CD4-positive, alpha-beta T cell treated with Interleukin-4 for 4 hours (primary cell): ENCODE measurements around the gene HAPLN3.

Experiments used
- DNase-seq: peaks from one replicate; pipeline ENCODE4 v3.0.0-alpha.2; 2020

Gene HAPLN3

DNA sequence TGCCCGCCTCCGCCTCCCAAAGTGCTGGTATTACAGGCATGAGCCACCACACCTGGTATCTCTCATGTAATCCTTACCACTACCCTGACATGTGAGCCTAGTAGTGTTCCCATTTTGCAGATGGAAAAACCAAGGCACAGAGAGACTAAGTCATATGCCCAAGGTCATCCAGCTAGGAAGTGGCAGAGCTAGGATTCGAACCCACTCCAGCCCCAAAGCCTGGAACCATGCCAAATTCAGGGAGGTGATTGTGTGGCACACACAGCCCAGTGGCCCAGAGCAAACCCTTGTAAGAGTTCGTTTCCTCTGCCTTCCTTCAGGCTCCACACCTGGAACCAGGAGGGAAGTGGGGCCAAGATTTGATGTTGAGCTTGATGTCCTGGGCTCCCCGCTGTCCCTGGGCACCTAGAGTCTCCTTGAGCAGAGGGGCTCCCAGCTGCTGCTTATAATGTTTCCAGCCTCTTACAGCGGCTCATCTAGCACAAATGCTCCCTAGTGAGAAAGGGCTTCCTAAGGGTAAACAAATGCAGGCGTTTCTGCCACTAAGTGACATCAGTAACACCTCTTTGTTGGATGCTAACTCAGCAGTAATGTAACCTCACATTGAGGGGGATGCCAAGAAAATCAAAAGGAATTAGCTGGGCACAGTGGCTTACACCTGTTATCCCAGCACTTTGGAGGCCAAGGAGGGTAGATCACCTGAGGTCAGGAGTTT is 3.6 kb downstream of the HAPLN3 start:
- no peak for DNase-seq

DNA sequence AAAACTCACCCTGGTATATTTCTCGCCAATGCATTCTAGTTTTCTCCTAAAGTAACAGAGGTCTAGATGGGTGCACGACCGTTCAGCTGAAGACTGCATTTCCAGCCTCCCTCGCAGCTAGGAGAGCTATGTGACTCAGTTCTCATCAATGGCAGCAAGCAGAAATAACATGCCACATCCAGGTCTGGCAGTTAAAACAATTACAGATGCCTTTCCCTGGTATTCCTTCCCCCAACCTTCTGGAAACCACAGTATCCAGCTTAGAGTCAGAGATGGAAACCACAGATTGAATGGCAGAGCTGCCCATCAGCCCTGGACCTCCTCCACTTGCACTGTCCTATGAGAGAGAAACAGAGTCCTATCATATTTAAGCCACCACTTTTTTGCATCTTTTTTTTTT is 4.8 kb downstream of the HAPLN3 start:
- no peak for DNase-seq

DNA sequence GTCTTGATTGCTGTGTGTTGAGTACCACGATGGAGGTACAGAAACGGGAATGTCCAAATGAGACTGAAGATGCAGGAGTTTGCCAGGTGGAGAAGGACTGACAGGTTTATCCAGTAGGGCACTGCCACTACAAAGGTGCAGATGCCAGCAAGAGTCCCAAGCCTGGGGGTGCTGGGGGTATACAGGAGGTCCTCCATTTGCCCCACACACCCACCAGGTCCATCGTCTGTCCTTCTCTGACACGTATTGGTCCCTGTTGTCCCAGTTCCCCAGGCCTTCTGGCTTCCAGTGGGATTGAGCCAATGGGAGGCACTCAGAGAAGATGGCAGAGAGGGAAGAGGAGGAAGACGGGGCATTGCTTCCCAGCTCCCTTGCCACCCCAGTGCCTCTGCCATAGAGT is 6.6 kb downstream of the HAPLN3 start:
- no peak for DNase-seq

DNA sequence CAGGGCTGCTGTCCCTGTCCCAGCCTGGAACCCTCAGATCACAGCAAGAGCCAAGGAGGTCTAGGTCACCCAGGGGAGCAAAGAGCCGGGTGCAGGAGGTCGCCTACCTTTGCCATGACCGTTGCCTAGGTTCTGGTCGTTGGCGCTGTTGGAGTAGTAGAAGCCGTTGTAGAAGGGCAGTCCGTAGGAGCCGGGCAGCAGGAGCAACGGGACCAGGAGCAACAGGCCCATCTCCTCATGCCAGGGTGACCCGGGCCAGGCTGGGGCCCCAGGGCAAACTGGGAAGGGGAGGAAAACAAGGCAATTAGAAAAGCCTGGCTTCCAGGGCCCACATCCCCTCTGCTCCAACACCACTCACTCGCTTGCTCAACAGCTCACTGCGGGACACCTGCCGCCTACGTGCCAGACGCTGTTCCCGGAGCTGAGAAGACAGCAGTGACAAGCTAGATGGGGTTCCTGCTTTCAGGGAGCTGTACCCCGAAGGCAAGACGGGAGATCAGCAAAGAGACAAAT is 8.2 kb downstream of the HAPLN3 start:
- no peak for DNase-seq

DNA sequence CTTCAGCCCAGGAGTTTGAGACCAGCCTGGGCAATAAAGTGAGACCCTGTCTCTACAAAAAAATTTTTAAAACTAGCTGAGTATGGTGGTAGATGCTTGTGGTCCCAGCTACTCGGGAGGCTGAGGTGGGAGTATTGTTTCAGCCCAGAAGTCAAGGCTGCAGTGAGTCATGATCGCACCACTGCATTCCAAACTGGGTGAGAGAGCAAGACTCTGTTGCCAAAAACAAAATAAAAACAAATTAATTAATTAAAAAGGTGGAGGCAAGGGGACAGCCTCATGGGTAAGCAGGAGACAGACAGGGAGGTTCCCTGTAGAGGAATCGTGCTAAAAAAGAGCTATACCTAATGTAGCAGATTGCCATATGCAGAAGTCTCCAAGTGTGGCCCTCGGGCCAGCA is 12.6 kb downstream of the HAPLN3 start:
- no peak for DNase-seq

DNA sequence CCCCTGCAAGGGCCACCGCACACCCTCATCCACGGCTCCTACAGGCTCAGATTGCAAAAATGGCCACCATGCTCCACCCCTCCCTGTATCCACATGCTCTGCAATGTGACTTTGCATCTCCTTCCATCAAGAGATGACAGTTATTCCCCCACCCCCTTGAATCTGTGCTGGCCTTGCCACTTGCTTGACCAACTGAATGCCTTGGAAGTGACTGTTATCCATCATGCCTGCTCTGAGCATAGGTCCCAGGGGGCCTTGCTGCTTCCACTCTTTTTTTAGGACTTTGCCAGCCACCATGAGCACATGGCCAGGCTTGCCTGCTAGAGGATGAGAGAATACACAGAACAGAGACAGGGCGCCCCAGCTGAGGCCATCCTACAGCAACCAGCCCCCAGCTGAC is 13.6 kb downstream of the HAPLN3 start:
- DNase-seq: no peak

DNA sequence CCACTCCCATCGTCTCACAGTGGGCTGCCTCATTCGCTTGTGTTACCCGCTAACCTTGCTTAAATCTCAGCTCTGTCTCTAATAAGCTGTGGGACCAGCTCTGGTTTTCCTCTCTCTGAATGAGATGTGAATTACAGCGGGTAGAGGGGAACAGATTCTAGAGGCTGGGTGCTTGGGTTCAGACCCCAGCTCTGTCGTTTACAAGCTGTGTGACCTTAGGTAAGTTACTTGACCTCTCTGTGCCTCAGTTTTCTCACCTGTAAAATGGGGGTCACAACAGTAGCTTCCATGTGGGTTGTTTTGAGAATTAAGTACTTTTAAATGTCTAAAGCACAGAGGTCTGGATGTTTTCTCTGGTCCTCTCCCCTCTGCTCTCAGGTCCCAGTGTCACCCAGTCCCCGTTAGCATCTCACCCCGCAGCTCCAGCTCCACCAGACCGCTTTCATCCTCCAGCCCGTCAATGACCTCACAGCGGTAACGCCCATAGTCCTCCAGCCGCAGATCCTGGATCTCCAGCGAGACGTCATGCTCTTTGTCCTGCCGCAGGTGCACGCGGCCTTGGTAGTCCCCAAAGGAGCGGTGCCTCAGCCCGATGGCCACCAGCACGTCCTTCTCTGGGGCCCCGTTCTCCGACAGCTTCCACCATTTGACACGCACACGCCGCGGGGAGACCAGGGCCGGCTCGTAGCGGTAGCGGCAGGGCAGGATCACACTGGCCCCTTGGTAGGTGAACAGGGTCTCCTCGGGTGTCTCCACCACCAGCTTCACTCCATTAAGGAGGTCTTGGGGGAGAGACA is 14.2 kb downstream of the HAPLN3 start:
- DNase-seq: no peak

DNA sequence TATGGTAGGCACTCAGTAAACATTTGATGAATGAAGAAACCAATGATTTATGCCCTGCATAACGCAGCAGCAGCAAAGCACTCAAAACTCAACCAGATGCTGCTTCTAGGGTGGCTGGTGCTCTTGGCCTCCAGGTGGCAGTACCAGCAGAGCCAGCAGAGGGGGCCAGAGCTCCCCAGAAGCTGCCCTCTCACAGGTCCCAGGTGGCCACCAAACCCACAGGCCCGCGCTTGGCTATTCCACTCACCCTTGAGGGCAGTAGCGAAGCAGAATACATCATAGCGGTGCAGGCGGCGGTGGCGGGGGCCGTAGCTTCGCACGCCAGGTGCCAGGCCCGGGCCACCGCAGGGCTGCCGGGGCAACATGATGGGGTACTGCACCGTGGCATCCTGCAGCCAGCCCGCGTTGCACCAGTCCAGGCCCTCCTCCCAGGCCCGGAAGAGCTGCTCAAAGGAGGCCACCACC is 16.6 kb downstream of the HAPLN3 start:
- peak; percentile 6 for DNase-seq

DNA sequence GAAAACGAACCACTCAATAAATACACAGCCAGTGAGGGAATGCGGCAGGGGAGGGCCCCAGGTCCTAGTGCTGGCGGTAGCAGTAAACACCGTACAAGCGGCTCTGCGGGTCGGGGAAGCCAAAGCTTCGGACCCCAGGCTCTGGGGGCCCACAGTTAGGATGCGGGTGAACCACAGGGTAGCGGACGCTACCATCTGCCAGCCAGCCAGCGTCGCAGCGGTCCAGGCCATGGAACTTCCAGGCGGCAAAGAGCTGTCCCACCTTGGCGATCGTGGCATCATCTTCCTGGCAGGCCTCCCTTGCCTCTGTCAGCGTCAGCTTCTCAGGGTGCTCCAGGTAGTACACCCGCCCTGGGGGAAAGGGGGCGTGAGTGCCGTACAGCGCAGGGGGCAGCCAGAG is 17.4 kb downstream of the HAPLN3 start:
- no peak for DNase-seq

DNA sequence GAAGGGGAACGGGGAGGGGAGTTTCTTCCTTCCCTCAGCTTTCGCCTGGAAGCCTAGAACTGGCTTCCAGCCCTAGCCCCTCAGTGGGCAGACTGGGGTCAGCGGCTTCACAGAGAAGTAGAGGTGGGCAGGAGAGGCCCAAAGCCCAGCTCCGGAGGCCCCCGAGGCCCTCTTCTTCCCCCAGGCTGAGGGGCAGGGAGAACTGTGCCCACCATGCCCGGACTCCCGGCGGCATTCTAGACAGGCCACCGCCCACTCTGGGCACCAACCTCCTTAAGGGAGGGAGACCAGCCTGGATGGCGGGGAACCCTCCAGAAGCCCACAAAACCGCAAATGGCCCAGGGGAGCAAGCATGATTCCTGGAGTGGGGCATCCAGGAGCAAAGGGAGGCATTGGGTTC is 17.9 kb downstream of the HAPLN3 start:
- DNase-seq: no peak

DNA sequence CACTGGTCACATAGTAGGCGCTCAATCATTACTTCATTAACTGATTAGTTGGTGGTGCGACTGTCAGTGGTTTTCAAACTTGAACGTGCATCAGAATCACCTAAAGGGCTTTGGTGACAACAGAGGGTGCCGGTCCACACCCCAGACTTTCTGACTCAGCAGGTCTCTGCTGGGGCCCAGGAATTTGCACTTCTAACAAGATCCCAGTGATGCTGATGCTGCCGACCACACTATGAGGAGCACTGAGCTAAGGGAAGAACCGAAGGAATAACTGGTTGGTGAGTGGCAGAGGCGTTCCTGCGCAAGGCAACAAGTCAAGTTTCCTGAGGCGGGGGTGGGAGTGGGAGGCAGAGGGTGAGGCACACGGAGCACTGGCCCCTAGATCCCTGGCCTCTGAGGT is 18.8 kb downstream of the HAPLN3 start:
- no peak for DNase-seq

DNA sequence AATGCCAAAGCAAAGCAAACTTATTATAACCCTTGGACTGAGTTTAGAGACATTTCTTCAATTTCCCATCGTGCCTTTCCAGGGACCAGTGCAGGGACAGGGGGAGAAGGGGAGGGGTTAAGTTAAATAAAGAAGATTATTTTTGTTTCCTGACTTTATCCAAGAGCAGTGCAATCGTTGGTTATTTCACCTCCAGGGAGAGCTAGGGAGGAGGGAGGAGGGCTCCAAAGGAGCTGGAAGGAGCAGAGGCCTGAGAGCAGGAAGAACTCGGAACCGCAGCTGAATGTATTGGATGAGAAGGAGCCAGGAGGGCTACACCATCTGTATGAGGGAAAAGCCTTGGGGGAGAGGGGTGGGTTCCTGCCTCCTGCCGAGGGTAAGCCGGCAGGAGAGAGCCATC is 20.7 kb downstream of the HAPLN3 start:
- DNase-seq: no peak

DNA sequence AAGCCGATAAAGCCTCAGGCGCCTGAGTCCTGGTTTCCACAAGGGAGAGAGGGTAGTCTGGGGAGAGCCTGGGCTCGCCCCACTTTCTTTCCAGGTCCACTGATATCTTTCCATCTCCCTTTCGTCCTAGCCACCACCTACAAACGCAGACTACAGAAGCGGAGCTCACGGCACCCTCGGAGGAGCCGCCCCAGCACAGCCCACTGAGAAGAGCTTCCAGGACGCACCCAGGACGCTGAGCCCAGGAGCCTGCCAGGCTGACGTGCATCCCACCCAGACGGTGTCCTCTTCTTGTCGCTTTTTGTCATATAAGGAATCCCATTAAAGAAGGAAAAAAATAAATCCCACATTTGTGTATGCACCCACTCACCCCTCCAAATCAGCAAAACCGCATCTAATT is 21.1 kb downstream of the HAPLN3 start:
- no peak for DNase-seq

DNA sequence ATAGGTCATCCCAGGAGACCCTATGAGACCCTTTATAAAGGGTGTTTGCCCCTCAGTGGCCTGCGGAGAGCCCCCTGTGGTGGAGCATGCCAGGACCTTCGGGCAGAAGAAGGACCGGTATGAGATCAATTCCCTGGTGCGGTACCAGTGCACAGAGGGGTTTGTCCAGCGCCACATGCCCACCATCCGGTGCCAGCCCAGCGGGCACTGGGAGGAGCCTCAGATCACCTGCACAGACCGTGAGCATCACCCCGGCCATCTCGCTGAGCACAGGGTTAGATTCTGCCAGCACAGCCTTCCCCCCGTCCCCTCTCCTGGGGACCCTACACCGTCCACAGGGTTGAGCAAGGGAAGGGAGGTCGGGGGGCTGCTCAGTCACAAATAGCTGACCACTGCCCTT is 21.6 kb downstream of the HAPLN3 start:
- no peak for DNase-seq

DNA sequence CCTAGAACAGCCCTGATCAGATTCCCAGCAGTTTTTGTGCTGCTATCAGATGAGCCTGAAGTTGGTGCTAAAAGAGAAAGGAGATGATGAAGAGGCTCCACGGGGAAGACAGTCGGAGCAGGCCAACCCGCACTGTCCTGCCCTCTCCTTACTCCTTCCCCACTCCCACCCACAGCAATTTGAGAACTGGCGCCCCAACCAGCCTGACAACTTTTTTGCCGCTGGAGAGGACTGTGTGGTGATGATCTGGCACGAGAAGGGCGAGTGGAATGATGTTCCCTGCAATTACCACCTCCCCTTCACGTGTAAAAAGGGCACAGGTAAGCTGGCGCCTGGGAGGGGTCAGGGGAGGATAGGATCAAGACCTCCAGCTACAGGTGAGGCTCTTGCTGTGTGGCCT is 22.6 kb downstream of the HAPLN3 start:
- DNase-seq: no peak

DNA sequence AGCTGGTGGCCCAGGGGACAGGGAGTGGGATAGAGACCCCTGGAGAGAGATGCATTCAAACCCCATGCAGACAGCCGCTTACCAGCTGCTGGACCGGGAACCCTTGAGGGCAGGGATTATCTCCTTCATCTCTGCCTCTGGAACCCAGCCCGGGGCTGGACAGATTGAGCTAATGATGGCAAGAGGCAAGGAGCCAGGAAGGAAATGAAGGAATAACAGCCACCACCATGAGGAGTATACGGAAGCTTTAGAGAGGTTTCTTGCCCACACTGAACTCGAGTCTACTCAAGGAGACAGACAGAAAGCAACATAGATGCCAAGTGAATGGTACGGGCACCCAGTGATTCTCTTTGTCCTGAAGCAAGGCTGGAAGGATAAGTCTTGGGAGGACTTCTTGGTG is 23.2 kb downstream of the HAPLN3 start:
- DNase-seq: no peak

DNA sequence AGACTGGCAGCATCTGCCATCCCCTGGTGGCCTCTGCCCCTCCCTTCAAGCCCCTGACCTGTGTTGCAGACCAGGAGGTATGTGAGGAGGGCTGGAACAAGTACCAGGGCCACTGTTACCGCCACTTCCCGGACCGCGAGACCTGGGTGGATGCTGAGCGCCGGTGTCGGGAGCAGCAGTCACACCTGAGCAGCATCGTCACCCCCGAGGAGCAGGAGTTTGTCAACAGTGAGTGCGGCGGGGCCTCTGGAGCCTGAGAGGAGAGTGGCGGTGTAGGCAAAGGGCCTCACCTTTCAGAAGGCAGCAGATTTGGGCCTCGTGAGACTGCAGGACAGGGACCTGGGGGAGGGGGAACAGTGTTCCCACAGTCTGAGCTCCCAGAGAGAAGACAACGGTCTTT is 24.0 kb downstream of the HAPLN3 start:
- DNase-seq: no peak

DNA sequence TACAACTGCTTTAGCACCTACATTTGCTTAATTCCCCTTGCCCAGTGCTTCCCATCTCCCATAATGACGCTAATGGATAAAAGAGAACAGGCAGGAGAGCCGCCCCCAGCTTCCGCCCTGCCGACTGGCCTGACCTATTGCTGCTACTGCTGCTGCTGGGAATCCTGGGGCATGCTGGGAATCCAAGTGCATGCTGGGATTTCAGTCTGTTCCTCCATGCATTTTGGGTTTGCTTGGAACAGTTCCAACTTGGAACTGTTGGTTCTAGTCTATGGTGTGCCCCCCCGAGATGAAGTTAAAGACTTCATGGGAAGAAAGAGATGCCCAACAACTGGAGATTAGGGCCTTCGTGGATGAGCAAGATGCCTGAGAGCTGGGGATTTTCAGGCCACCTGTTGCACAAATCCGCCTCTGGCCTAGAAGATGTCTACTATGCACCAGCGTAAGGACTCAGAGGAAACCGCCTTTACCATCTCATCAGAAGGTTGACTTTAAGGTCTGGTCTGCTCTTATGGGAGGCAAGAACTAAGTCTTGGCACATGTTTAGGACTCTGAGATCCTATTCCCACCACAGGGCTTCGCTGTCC is 29.0 kb downstream of the HAPLN3 start:
- DNase-seq: no peak

DNA sequence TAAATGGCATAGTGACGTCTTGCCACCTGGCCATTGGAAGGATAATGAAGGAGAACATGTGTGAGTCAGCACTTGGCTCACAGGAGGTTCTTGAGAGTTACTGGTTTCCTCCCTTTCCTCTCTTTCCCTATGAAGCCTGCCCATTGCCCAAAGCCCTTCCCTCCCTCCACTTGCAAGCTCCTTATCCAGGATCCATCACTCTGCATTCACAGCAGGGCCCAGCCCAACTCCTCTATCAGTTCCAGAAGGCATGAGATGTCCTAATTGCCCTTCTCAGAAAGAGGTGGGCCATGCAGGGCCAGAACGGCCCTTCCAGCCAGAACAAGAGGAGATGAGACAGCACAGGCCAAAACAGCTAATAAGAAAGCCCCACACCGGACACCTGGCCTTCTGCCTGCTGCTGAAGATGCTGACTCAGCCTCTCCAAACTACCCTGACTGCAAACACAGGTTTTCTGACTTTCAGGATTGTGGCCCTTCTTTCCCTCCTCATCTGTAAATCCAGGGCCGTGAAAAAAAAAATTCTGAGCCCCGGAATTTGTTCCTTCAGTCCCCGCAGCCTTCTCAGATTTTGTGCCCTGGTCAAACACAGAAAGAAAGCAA is 29.7 kb downstream of the HAPLN3 start:
- DNase-seq: no peak

DNA sequence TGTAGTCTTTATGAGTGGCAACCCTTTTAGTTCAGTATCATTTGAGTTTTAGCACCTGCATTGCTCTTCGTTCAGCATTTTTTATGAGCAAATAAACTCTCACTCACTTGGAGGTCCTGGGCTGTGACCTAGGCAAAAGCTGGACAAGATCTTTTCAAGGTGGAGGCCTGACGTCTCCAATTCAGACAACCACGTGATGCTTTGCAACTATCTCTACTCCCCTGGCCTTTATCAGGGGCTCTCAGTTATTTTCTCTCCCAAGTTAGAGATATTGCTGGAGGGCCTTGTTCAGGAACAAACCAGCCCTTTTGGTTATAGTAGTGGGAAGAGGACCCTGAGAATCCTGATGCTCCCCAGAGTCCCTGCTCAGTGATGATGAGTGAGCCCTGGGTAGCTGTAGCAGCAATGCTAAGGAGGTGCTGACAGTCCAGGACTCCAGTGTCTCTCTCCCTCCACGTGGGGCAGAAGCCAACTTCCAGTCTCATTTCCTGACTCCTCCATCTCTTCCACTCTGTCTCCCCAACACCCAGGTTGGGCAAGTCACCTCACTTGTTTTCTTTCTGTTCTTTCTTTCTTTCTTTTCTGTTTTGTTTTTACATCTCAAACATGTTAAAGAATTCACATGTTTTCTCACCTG is 30.4 kb downstream of the HAPLN3 start:
- no peak for DNase-seq

DNA sequence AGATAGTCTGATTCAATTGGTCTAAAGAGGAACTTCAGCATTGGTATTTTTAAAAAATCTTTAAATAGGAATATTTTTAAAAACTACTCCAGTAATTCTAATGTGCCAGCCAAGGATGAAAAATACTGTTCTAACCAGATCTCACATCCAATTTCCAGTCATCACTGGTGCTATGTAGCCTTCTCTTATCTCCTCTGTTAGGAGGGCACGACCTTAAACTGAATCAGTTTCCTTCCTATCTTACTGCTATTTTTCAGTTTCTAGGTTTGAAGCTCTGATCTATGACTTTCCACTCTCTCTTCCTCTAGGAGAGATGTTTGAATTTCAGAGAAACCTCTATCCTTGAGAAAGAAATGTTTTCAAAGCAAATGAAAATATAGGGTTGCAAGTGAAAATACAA is 31.9 kb downstream of the HAPLN3 start:
- no peak for DNase-seq

DNA sequence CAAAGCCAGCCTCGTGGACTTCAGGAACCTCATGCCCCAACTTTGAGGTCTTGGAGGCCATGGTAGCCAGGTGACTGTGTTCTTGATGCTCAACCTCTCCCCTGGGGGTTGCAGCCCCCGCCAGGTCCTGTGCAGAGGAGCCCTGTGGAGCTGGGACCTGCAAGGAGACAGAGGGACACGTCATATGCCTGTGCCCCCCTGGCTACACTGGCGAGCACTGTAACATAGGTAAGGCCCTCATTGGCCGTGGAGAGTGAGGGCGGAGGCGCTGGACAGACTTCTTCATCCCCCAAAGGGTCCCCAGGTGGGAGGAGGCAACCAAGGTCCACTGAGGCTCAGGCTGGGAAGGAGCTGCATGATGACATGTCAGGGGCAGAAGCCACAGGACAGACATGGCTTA is 35.1 kb downstream of the HAPLN3 start:
- DNase-seq: no peak

DNA sequence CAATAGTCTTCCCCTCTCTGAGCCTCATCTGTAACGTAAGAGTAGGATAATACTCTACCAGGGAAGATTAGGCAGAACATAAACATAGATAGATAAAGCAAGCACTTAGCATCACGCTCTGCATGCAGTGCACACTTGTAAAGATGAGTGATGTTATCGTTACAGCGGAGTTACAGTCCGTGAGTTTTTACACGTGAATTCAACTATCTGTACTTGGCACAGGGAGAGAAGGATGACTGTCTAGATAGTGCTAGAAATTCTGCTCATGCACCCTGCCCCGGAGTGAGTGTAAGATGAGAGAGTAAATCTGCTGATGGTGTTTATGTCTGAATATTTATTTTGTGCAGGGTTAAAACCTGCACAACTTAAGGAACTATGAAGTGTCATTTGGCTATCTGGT is 35.8 kb downstream of the HAPLN3 start:
- no peak for DNase-seq
